ENCODE data around the gene SELENOM. TPM values are rescaled to one million over a fixed set of nuclear protein-coding genes. Genes with fewer than 3 reads are reported as not detected.
A peak's percentile ranks its signal among the peaks of the same experiment; 100 is the strongest.

The SELENOM gene
- total RNA-seq, 1 experiment from 2014 or later: 16.3 TPM

DNA sequence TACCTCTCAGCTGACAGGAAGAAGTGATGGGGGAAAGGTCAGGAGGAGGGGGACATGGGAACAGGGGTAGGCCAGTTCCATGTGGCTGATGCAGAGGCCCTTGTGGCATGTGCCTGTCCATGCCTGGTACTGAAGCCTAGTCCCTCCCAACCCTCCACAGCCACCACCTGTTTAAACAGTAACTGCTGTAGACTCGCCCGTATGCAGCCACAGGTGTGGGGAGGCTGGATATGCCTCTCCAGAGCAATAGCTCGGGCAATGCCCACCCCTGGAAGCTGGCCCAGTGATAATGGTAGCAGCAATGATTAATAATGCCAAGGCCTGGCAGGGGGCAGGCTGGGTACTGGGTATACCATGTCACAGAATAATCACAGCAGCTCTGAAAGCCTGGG is 24.0 kb downstream of the SELENOM start:
- H3K4me3 Mint-ChIP-seq: peak overlapping the region; percentile 79
- peaks cover 11% of the 10 kb centered on the region for H3K27me3 Mint-ChIP-seq (ENCODE audit: low read depth)
- H3K27ac Mint-ChIP-seq: no peak overlapping the region
- H3K36me3 Mint-ChIP-seq: no peaks in the 10 kb centered on the region
- TF ChIP-seq AR (CRISPR knock-in tag; IDR thresholded peaks at IDR 0.05) (no peak), ETV6 (CRISPR knock-in tag; IDR thresholded peaks at IDR 0.05) (no peak), ZBTB21 (CRISPR knock-in tag; IDR thresholded peaks at IDR 0.05; ENCODE audit: borderline replicate concordance) (no peak), JUN (CRISPR knock-in tag; IDR thresholded peaks at IDR 0.05) (no peak), MYBL2 (CRISPR knock-in tag; IDR thresholded peaks at IDR 0.05) (no peak)
- POLR2A ChIA-PET: interaction anchor here (3.1 to 4.2 kb wide), 2 partner anchors 14 to 115 kb away, joined by 19 to 43 read pairs; partner anchors contain the start of genes MORC2 and TUG1
- ATAC-seq (no peak), DNase-seq (ENCODE audit: low spot score) (no peak)
- peaks cover 40% of the 10 kb centered on the region for H3K4me1 Mint-ChIP-seq
- CTCF ChIA-PET: interaction anchor here (0.8 to 21.8 kb wide), 12 partner anchors 12 to 482 kb away, joined by 3 to 363 read pairs (median 10); partner anchors contain the start of genes MORC2, PLA2G3, SELENOM and TUG1
- H3K9me3 Mint-ChIP-seq: no peaks in the 10 kb centered on the region

DNA sequence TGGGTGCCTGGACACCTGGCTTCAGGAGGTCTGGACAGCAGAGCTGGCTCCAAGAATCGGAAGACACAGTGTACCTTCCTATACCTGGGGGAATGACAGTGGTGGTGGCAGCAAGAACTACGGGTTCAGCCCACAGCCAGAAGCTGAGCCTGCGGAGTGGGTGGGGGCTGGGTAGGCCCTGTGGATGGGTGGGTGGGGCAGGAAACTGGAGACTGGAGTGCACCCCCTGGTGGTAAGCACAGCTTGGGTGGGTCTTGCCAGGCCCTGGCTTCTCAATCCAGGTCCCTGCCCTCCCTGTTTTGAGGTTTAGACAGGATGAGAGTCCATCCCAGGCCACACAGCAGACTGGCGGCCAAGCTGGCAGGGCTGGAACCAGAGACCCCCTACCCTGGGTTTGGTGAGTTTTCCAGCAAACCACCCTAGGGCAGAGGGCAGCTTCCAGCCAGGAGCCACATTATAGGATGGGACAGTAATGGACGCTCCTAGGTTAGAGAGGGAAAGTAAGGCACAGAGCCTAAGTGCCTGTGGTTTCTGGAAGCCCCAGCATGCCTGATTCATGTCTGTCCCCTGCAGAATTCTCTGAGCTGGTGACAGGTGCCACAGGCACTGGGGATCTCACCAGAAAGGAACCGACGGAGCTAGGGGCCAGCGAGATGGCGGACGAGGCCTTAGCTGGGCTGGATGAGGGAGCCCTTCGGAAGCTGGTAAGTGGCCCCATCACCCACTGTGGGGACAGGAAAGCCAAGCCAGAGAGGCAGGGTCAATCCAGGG is 24.6 kb downstream of the SELENOM start:
- TF ChIP-seq CTCF (IDR thresholded peaks at IDR 0.05) (peak; percentile 30; the same call in 1 of the 2 replicates), JUN (CRISPR knock-in tag; IDR thresholded peaks at IDR 0.05) (no peak)
- Mint-ChIP-seq H3K4me1 (peaks cover 40% of the 10 kb centered on the region), H3K9me3 (no peaks in the 10 kb centered on the region), H3K36me3 (no peaks in the 10 kb centered on the region), H3K4me3 (peak overlapping the region; percentile 79), H3K27me3 (ENCODE audit: low read depth) (peaks cover 11% of the 10 kb centered on the region), H3K27ac (no peak overlapping the region)
- ChIA-PET CTCF (interaction anchor here (0.7 to 21.8 kb wide), 18 partner anchors 11 to 481 kb away, joined by 3 to 363 read pairs (median 6); partner anchors contain the start of genes MORC2, PLA2G3, SELENOM and TUG1), POLR2A (interaction anchor here (0.6 to 4.2 kb wide), 4 partner anchors 14 to 114 kb away, joined by 4 to 43 read pairs (median 14); partner anchors contain the start of genes MORC2 and TUG1)
- peak; percentile 1 for ATAC-seq
- DNase-seq (ENCODE audit: low spot score): peak; percentile 72

DNA sequence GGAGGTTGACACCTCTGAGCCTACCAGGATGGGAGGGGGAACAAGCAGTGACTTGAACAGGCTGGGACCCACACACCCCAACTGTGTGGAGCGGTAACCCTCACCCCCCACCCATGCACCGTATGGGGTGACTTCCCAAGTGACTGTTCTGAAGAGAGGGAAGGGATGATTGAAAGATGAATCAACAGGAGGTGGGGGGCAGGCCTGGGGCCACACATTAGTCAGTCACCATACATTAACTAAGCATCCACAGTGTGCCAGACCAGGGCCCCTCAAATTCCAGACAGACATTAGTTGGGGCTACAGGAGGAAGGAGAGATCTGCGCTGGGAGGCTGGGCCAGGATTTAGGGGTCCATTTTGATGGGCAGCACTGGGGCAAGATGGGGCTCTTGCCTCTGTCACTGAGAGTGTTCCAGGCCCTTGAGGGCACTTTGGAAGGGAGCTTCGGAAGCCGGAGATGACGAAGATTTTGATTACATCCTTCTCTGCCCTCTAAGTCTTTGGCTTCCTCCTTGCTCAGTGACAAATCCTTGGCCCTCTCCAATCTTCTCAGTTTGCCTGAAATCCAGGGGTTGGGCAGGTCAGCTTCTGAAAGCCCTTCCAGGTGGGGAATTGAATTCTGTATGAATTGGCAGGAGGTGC is 25.3 kb downstream of the SELENOM start:
- Mint-ChIP-seq H3K4me1 (peaks cover 40% of the 10 kb centered on the region), H3K36me3 (no peaks in the 10 kb centered on the region)
- no peak for TF ChIP-seq ESRRA (CRISPR knock-in tag; IDR thresholded peaks at IDR 0.05; ENCODE audit: borderline replicate concordance)
- no peak for TF ChIP-seq CREB1 (CRISPR knock-in tag; IDR thresholded peaks at IDR 0.05)
- no peak for TF ChIP-seq FOXK1 (CRISPR knock-in tag; IDR thresholded peaks at IDR 0.05)
- TF ChIP-seq ZSCAN18 (CRISPR knock-in tag; IDR thresholded peaks at IDR 0.05): no peak
- TF ChIP-seq NFE2L1 (CRISPR knock-in tag; IDR thresholded peaks at IDR 0.05): no peak
- no peak for TF ChIP-seq ZNF416 (CRISPR knock-in tag; IDR thresholded peaks at IDR 0.05)
- TF ChIP-seq, protein P1, sequence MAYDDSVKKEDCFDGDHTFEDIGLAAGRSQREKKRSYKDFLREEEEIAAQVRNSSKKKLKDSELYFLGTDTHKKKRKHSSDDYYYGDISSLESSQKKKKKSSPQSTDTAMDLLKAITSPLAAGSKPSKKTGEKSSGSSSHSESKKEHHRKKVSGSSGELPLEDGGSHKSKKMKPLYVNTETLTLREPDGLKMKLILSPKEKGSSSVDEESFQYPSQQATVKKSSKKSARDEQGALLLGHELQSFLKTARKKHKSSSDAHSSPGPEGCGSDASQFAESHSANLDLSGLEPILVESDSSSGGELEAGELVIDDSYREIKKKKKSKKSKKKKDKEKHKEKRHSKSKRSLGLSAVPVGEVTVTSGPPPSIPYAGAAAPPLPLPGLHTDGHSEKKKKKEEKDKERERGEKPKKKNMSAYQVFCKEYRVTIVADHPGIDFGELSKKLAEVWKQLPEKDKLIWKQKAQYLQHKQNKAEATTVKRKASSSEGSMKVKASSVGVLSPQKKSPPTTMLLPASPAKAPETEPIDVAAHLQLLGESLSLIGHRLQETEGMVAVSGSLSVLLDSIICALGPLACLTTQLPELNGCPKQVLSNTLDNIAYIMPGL (CRISPR knock-in tag; IDR thresholded peaks at IDR 0.05): no peak
- no peak for TF ChIP-seq SOX15 (CRISPR knock-in tag; IDR thresholded peaks at IDR 0.05)
- TF ChIP-seq, protein P2, sequence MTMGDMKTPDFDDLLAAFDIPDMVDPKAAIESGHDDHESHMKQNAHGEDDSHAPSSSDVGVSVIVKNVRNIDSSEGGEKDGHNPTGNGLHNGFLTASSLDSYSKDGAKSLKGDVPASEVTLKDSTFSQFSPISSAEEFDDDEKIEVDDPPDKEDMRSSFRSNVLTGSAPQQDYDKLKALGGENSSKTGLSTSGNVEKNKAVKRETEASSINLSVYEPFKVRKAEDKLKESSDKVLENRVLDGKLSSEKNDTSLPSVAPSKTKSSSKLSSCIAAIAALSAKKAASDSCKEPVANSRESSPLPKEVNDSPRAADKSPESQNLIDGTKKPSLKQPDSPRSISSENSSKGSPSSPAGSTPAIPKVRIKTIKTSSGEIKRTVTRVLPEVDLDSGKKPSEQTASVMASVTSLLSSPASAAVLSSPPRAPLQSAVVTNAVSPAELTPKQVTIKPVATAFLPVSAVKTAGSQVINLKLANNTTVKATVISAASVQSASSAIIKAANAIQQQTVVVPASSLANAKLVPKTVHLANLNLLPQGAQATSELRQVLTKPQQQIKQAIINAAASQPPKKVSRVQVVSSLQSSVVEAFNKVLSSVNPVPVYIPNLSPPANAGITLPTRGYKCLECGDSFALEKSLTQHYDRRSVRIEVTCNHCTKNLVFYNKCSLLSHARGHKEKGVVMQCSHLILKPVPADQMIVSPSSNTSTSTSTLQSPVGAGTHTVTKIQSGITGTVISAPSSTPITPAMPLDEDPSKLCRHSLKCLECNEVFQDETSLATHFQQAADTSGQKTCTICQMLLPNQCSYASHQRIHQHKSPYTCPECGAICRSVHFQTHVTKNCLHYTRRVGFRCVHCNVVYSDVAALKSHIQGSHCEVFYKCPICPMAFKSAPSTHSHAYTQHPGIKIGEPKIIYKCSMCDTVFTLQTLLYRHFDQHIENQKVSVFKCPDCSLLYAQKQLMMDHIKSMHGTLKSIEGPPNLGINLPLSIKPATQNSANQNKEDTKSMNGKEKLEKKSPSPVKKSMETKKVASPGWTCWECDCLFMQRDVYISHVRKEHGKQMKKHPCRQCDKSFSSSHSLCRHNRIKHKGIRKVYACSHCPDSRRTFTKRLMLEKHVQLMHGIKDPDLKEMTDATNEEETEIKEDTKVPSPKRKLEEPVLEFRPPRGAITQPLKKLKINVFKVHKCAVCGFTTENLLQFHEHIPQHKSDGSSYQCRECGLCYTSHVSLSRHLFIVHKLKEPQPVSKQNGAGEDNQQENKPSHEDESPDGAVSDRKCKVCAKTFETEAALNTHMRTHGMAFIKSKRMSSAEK (CRISPR knock-in tag; IDR thresholded peaks at IDR 0.05; ENCODE audit: borderline replicate concordance): no peak
- TF ChIP-seq RORB (CRISPR knock-in tag; IDR thresholded peaks at IDR 0.05): no peak
- TF ChIP-seq ZNF121 (CRISPR knock-in tag; IDR thresholded peaks at IDR 0.05): no peak

More for the DNA sequence above, 25.3 kb downstream of the SELENOM start:
- H3K4me3 Mint-ChIP-seq: peak overlapping the region; percentile 79
- ChIA-PET POLR2A (interaction anchor here (0.6 to 4.2 kb wide), 6 partner anchors 17 to 265 kb away, joined by 3 to 43 read pairs (median 4); partner anchors contain the start of genes MORC2 and TUG1), CTCF (interaction anchor here (0.7 to 21.8 kb wide), 16 partner anchors 11 to 480 kb away, joined by 3 to 363 read pairs (median 6); partner anchors contain the start of genes MORC2, PLA2G3, SELENOM and TUG1)
- H3K27me3 Mint-ChIP-seq (ENCODE audit: low read depth): peaks cover 11% of the 10 kb centered on the region
- no peak overlapping the region for H3K27ac Mint-ChIP-seq
- no peaks in the 10 kb centered on the region for H3K9me3 Mint-ChIP-seq
- DNase-seq (ENCODE audit: low spot score): no peak
- no peak for ATAC-seq
